GM13977 (cell line): ENCODE measurements around the gene PDCD2L.
A peak's percentile ranks its signal among the peaks of the same experiment; 100 is the strongest.

Experiments used
- DNase-seq: peaks from one replicate; pipeline ENCODE4 v3.0.0; 2012; ENCODE audit warnings: low spot score
- in situ Hi-C: fragments of 300-500 bp; cut with MboI; formaldehyde crosslinking; loops from one replicate; pipeline ENCODE4 v1.12.0; 2022; ENCODE audit warnings: low sequenced_read_pairs, low pct_unique_long_range_greater_than_20kb, mixed read lengths, inconsistent platforms; ENCODE audit not compliant: unreplicated experiment
- TF ChIP-seq, protein P1 (sequence below): IDR thresholded peaks from 2 replicates; pipeline ENCODE4 v1.5.1; 2012; ENCODE audit warnings: mild to moderate bottlenecking, control low read depth; ENCODE audit not compliant: insufficient read depth; ENCODE audit errors: extremely low read depth, missing control alignments

PDCD2L gene

DNA sequence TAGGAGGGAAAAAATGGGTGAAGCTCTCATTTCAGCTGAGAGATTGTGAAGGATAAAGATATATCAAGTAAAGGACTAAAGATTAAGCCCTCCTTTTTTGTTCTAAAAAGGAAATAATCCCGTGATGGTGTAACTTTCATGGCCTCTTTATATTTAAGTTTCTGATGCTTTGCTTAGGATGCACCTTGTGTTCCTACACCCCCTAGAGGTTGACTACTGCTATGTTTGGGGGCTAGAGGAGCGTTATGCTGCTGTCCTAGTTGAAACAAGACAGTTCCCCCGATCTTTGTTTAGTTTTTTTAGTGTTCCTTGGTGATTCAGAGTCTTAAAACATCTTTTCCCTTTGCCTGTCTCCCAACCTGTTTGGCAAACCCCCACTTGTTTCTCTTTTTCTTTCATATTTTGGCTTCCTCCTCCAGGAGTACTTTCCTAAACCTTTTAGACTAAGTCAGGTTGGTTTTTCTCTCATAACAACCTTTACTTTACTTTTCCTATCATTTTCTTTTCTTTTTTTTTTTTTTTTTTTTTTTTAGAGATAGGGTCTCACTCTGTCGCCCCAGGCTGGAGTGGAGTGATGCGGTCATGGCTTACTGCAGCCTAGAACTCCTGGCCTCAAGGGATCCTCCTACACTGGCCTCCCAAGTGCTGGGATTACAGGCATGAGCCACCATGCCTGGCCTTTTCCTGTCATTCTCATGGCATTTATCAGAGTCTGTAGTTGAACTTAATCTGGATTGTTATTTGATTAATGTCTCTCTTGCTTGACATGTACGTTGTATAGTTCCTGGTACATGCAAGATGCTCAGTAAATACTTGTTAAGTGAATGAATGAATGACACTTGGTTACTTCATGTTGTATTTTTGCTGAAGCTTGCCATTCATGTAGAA is 26.8 kb downstream of the PDCD2L start:
- in situ Hi-C loops = no loop called here
- DNase-seq = peak; percentile 82
- TF ChIP-seq, protein P1, sequence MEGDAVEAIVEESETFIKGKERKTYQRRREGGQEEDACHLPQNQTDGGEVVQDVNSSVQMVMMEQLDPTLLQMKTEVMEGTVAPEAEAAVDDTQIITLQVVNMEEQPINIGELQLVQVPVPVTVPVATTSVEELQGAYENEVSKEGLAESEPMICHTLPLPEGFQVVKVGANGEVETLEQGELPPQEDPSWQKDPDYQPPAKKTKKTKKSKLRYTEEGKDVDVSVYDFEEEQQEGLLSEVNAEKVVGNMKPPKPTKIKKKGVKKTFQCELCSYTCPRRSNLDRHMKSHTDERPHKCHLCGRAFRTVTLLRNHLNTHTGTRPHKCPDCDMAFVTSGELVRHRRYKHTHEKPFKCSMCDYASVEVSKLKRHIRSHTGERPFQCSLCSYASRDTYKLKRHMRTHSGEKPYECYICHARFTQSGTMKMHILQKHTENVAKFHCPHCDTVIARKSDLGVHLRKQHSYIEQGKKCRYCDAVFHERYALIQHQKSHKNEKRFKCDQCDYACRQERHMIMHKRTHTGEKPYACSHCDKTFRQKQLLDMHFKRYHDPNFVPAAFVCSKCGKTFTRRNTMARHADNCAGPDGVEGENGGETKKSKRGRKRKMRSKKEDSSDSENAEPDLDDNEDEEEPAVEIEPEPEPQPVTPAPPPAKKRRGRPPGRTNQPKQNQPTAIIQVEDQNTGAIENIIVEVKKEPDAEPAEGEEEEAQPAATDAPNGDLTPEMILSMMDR = peak; percentile 78

DNA sequence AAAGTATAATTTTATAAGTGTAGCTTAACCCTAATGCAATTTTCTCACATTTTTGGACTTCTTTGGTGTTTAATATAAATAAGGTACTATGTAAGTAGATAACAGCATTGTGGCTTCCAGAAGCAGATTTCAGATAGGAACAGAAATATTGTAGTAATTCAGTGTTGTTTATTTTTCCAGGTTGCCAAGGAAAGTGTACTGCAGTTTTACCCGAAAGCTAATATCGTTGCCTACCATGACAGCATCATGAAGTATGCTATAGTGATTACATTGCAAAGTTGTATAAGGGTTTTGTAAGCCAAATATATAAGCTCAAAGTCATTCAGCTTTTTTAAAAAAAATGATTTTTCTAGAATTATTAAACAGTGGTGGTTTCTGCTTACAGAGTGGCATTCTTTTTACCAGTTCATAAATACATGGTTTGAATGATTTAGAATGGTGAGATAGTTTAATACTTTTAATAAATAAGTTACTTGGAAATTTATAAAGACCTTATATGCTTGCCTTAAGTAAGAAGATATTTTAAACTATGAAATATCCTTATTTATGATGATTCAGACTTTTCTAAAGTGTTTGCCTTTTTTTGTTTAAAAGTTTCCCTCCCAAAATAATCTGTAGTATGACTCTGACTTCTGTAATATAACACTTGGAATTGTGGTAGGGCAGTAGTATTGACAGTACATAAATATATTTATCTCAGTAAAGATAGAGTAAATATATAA is 27.6 kb downstream of the PDCD2L start:
- no peak for DNase-seq
- TF ChIP-seq, protein P1 = no peak
- in situ Hi-C loops = no loop called here

DNA sequence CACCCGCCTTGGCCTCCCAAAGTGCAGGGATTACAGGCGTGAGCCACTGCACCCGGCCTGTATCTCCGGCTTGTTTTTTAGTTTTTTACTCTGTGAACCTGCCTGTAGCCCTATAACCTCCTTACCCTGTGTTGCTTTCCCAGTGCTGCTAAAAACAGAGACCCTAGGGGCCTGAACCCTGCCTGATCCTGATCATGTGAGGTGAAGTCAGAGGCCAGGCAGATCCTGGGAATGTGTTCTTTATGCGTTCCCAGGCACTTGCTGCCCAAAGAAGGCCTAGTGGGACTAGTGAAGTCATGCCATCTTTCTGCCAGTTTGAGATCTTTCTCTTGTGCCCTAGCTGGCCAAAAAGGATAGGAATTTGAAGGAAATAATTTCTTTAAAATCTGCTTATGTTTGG is 28.6 kb downstream of the PDCD2L start:
- TF ChIP-seq, protein P1 = no peak
- DNase-seq = no peak
- in situ Hi-C loops = no loop called here

GRCh38 chr19:34436716-34437115 is 32.5 kb downstream of the PDCD2L start:
- in situ Hi-C loops = no loop called here
- DNase-seq = no peak
- TF ChIP-seq, protein P1 = no peak

DNA sequence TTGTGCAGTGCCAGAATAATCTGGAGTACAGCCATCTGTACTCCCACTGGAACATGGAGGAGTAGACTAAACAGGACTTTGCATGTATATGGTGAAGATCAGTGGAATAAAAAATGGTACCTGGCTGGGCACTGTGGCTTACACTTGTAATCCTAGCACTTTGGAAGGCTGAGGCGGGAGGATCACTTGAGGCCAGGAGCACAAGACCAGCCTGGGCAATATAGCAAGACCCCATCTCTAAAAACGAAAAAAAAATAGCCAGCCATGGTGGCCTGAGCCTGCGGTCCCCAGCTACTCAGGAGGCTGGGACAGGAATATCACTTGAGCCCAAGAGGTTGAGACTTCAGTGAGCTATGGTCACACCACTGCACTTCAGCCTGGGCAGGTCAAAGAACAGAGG is 44.0 kb downstream of the PDCD2L start:
- no peak for DNase-seq
- TF ChIP-seq, protein P1 = no peak
- in situ Hi-C loops = no loop called here

- in situ Hi-C loops = no loop called here
- DNase-seq = no peak
- TF ChIP-seq, protein P1 = no peak
These were observed 48.5 kb downstream of the PDCD2L start for GRCh38 chr19:34452723-34453122.
